Activated naive CD4-positive, alpha-beta T cell treated with anti-CD3 and anti-CD28 coated beads, Interleukin-2, amount 50 U/mL, for 16 hours (primary cell): Measurements from ENCODE around the gene FAM200A.

Experiments used
- DNase-seq: peaks from one replicate; pipeline ENCODE4 v3.0.0-alpha.2; 2020

The FAM200A gene

DNA sequence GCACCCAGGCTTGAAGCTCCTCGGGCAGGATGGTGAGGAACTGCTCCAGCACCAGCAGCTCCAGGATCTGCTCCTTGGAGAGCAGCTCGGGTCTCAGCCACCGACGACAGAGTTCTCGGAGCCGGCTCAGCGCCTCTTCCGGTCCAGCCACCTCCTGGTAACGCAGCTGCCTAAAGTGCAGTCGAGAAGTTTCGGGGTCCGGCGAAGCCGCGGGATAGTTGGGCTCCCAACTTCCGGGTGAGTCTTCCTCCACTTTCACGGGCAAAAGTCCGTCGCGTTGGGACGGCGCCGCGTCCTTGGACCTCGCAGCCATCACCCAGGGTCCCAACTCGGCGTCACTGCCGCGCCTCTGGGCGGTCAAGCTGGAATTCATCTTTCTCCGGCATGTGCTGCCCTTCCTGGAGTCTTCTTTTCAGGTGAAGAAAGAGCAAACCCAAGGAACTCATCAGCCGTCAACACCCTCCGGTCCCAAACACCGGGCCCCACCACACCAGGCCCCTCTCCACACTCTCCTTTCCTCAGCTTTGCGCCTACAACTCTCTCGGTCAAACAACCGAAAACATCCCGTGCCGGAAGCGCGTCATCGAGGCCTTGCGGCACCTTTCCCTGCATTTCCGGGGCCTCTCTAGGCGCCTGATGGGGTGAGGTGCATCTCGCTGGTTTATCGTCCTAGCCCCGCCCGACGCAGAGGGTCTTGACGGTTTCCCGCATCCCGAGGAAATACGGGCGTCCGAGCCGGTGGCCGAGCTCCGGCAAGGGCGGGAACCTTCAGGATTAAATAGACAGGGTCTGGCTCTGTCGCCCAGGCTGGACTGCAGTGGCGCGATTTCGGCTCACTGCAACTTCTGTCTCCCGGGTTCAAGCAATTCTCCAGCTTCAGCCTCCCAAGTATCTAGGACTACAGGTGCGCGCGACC is 51.9 kb downstream of the FAM200A start, which contains the start of gene ZNF394:
ZNF394 (minus strand) TSS at position 561 of the 916 bp plus-strand sequence; CDS start at position 373, 188 bp downstream.
- DNase-seq, result peak; percentile 91

DNA sequence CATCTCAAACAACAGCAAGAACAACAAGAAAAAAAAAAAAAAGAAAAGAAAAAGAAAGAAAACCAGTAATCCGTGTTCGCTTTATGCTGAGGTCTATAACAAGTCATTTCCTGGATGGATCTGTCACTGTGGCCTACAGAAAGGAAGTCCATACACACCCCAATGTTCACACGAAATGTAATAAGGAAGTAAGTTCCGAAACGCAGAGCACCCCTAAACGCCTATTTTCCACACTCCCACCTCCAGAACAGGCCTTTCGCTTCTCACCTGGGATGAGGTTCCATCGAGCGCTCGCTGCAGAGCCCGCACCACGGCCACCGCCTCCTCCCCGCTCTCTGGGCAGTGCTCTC is 52.6 kb downstream of the FAM200A start:
- DNase-seq, result no peak

DNA sequence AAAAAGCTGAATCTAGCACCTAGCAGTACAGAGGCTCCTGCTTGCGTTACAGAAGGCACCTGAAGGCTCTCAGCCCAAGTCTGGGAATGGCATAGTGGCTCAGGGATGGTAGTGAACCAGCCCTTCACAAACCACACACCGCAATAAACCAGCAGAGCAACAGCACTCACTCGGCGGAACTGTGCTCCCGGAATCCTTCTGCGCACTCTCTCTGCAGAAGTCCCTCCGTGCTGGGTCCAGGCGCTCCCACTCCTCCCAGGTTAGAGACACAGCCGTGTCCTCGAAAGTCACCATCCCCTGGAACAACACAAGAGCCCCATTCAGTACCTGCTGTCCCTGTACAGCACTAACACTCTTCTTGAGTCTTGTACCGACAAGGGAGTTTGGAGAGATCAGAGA is 53.4 kb downstream of the FAM200A start:
- DNase-seq, result no peak

DNA sequence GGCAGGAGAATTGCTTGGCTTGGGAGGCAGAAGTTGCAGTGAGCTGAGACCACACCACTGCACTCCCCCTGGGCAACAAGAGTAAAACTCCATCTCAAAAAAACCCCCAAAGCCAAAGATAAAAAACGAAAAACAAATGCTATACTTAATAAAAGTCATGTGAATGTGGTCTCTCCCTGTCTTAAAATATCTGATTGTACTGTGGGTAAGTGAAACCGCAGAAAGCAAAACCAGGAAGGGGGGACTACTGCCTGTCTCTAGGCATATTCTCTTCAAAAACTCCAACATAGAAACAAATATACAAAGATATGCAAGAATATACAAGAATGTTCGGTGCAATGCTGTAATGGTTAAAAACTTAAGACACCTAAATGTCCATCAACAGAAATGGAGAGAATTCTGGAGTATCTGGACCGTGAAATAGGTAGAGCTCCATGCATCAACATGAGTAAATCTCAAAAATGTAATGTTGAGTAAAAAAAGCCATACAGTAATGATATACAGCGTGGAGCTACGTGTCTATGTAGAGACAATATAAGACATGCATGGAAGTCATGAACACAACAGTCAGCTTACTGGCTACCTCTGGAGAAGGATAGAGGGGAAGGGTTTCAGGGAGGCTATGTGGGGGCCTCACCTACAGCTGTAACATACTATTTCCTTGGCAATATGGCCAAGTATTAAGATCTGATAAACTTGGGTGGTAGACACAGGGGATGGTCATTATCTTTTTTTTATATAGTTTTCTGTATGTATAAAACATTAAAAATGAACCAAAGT is 54.0 kb downstream of the FAM200A start:
- no peak for DNase-seq
